Activated CD4-positive, alpha-beta T cell treated with anti-CD3 and anti-CD28 coated beads for 36 hours (primary cell): Measurements from ENCODE around the gene OR51E1. TPM values are rescaled to one million over a fixed set of nuclear protein-coding genes. Genes with fewer than 3 reads are reported as not detected.

Experiments used
- ATAC-seq: fragments of 200-7000 bp; cut with Tn5 transposase; one replicate; pipeline ENCODE4 v1.10.0; 2021; ENCODE audit warnings: mild to moderate bottlenecking, moderate library complexity
- CTCF ChIA-PET: fragments of 350-600 bp; sonication (Branson Sonifier 250); formaldehyde crosslinking; loops from one replicate; lab custom pipeline; 2021; ENCODE audit warnings: antibody characterized with exemption; lab: Charles Lee
- POLR2A ChIA-PET: fragments of 350-600 bp; sonication (Branson Sonifier 250); formaldehyde crosslinking; loops from one replicate; lab custom pipeline; 2021; ENCODE audit warnings: antibody characterized with exemption, inconsistent platforms; lab: Charles Lee
- DNase-seq: peaks from one replicate; pipeline ENCODE4 v3.0.0-alpha.2; 2020
- H3K27ac Mint-ChIP-seq: one replicate; pipeline ENCODE4 v1.8.0; 2021; ENCODE audit warnings: mixed read lengths
- H3K27me3 Mint-ChIP-seq: one replicate; pipeline ENCODE4 v1.8.0; 2021; ENCODE audit warnings: mixed read lengths
- H3K36me3 Mint-ChIP-seq: one replicate; pipeline ENCODE4 v1.8.0; 2021; ENCODE audit warnings: low read depth, mixed read lengths
- H3K4me1 Mint-ChIP-seq: one replicate; pipeline ENCODE4 v1.8.0; 2021; ENCODE audit warnings: mixed read lengths
- H3K4me3 Mint-ChIP-seq: one replicate; pipeline ENCODE4 v1.8.0; 2021; ENCODE audit warnings: mild to moderate bottlenecking, moderate library complexity, mixed read lengths
- H3K9me3 Mint-ChIP-seq: one replicate; pipeline ENCODE4 v1.8.0; 2021; ENCODE audit warnings: low read depth, mixed read lengths
- intact Hi-C, 2 experiments: fragments of 100-400 bp; cut with DNase I in 1 of 2; cut with micrococcal nuclease in 1 of 2; formaldehyde crosslinking; loops; one replicate each; pipeline versions ENCODE4 v1.14.2 to v1.15.1; 2022 to 2024; cut with DNase I, micrococcal nuclease
- total RNA-seq, 2 experiments: library from RNA; stranded (reverse); gene quantifications; one replicate each; pipeline ENCODE4 v1.2.3, GENCODE V29; 2021

Gene OR51E1
- not detected for total RNA-seq

GRCh38 chr11:4643682-4644081, at the start of gene OR51E1:
OR51E1 (plus strand) TSS chr11:4643982; CDS start chr11:4652527, 8,545 bp downstream.
- H3K27me3 Mint-ChIP-seq: peaks cover 11% of the 10 kb centered on the region
- POLR2A ChIA-PET: no interaction called here

GRCh38 chr11:4605057-4605456, 38.7 kb upstream of the OR51E1 start:
- Mint-ChIP-seq H3K4me3 (no peak overlapping the region), H3K27me3 (no peaks in the 10 kb centered on the region), H3K4me1 (peaks cover 29% of the 10 kb centered on the region), H3K27ac (no peak overlapping the region), H3K36me3 (peaks cover 17% of the 10 kb centered on the region), H3K9me3 (no peaks in the 10 kb centered on the region)
- ChIA-PET CTCF (interaction anchor here (1.8 kb wide), 1 partner anchor 32 kb away, joined by 6 read pairs; the partner anchor contains the start of gene OR51D1), POLR2A (no interaction called here)
- intact Hi-C loops: loop anchor here in 1 of 2 experiments (5.0 to 10.0 kb wide), 2 partner anchors 123 to 1020 kb away; partner anchors contain the start of genes OR52K1 and TRIM34
- DNase-seq (no peak), ATAC-seq (no peak)

More at GRCh38 chr11:4643682-4644081, at the start of gene OR51E1:
- Mint-ChIP-seq H3K27ac (no peak within 1 kb of the TSS), H3K4me1 (no peaks in the 10 kb centered on the region), H3K36me3 (no peaks in the 10 kb centered on the region), H3K4me3 (no peak within 1 kb of the TSS), H3K9me3 (no peaks in the 10 kb centered on the region)
- ATAC-seq (no peak), DNase-seq (no peak)
- intact Hi-C loops: no loop called here
- CTCF ChIA-PET: no interaction called here

GRCh38 chr11:4606231-4607015, 37.4 kb upstream of the OR51E1 start:
- Mint-ChIP-seq H3K9me3 (no peaks in the 10 kb centered on the region), H3K27ac (peak overlapping the region; percentile 90), H3K36me3 (peaks cover 9% of the 10 kb centered on the region), H3K4me1 (peaks cover 35% of the 10 kb centered on the region), H3K27me3 (no peaks in the 10 kb centered on the region), H3K4me3 (peak overlapping the region; percentile 90)
- intact Hi-C loops: loop anchor here in 1 of 2 experiments (5.0 to 10.0 kb wide), 2 partner anchors 124 to 1018 kb away; partner anchors contain the start of genes OR52K1 and TRIM34
- no peak for DNase-seq
- ATAC-seq: no peak
- ChIA-PET CTCF (interaction anchor here (0.8 to 2.3 kb wide), 2 partner anchors 11 to 21 kb away, joined by 3 to 6 read pairs; no protein-coding TSS in a partner anchor), POLR2A (no interaction called here)

- no peaks in the 10 kb centered on the region for H3K27me3 Mint-ChIP-seq
- CTCF ChIA-PET: interaction anchor here (0.9 to 2.3 kb wide), 3 partner anchors 18 to 420 kb away, joined by 3 to 6 read pairs (median 3); no protein-coding TSS in a partner anchor
- H3K4me3 Mint-ChIP-seq: peak overlapping the region; percentile 90
- peaks cover 35% of the 10 kb centered on the region for H3K4me1 Mint-ChIP-seq
- no peak for DNase-seq
- intact Hi-C loops: loop anchor here in 1 of 2 experiments (5.0 to 10.0 kb wide), 2 partner anchors 125 to 1018 kb away; partner anchors contain the start of genes OR52K1 and TRIM34
- ATAC-seq: no peak
- POLR2A ChIA-PET: no interaction called here
- H3K9me3 Mint-ChIP-seq: no peaks in the 10 kb centered on the region
- peaks cover 5% of the 10 kb centered on the region for H3K36me3 Mint-ChIP-seq
- peak overlapping the region; percentile 90 for H3K27ac Mint-ChIP-seq
These were observed 36.7 kb upstream of the OR51E1 start for GRCh38 chr11:4607096-4607495.

- POLR2A ChIA-PET: interaction anchor here (0.7 kb wide), 1 partner anchor 998 kb away, joined by 3 read pairs; no protein-coding TSS in a partner anchor
- peak within 1 kb of the TSS; percentile 90 for H3K27ac Mint-ChIP-seq
- intact Hi-C loops: loop anchor here in 1 of 2 experiments (1.0 to 10.0 kb wide), 5 partner anchors 126 to 1081 kb away; partner anchors contain the start of genes OR52K1, TRIM21, TRIM22 and TRIM34
These were observed 35.8 kb upstream of the OR51E1 start, which contains the start of gene TRIM68 for GRCh38 chr11:4607781-4608666. TRIM68 (minus strand) TSS chr11:4608231; CDS start chr11:4605504, 2,727 bp downstream.

GRCh38 chr11:4610258-4610935, 33.4 kb upstream of the OR51E1 start:
- intact Hi-C loops: no loop called here
- peak; percentile 56 for DNase-seq

More at GRCh38 chr11:4607781-4608666, 35.8 kb upstream of the OR51E1 start, which contains the start of gene TRIM68:
- H3K4me3 Mint-ChIP-seq: peak within 1 kb of the TSS; percentile 90
- H3K27me3 Mint-ChIP-seq: no peaks in the 10 kb centered on the region
- H3K9me3 Mint-ChIP-seq: no peaks in the 10 kb centered on the region
- H3K4me1 Mint-ChIP-seq: peaks cover 35% of the 10 kb centered on the region
- DNase-seq (peak; percentile 97), ATAC-seq (peak; percentile 100)
- H3K36me3 Mint-ChIP-seq: peaks cover 5% of the 10 kb centered on the region
- CTCF ChIA-PET: interaction anchor here (0.9 to 2.3 kb wide), 3 partner anchors 18 to 421 kb away, joined by 3 to 6 read pairs (median 3); no protein-coding TSS in a partner anchor

GRCh38 chr11:4611986-4612385, 31.8 kb upstream of the OR51E1 start:
- CTCF ChIA-PET: interaction anchor here (0.5 to 1.9 kb wide), 4 partner anchors 15 to 738 kb away, joined by 3 to 8 read pairs (median 4); no protein-coding TSS in a partner anchor
- Mint-ChIP-seq H3K27ac (no peak overlapping the region), H3K9me3 (no peaks in the 10 kb centered on the region), H3K36me3 (no peaks in the 10 kb centered on the region), H3K27me3 (no peaks in the 10 kb centered on the region), H3K4me3 (no peak overlapping the region), H3K4me1 (peaks cover 25% of the 10 kb centered on the region)
- POLR2A ChIA-PET: no interaction called here
- DNase-seq (no peak), ATAC-seq (no peak)
- intact Hi-C loops: no loop called here

More at GRCh38 chr11:4610258-4610935, 33.4 kb upstream of the OR51E1 start:
- H3K27me3 Mint-ChIP-seq: no peaks in the 10 kb centered on the region
- POLR2A ChIA-PET: no interaction called here
- H3K27ac Mint-ChIP-seq: peak overlapping the region; percentile 87
- no peak for ATAC-seq
- H3K36me3 Mint-ChIP-seq: no peaks in the 10 kb centered on the region
- CTCF ChIA-PET: interaction anchor here (0.7 kb wide), 1 partner anchor 850 kb away, joined by 3 read pairs; no protein-coding TSS in a partner anchor
- H3K9me3 Mint-ChIP-seq: no peaks in the 10 kb centered on the region
- peaks cover 35% of the 10 kb centered on the region for H3K4me1 Mint-ChIP-seq
- H3K4me3 Mint-ChIP-seq: peak overlapping the region; percentile 60

GRCh38 chr11:4615856-4616444, 27.8 kb upstream of the OR51E1 start:
- ATAC-seq: no peak
- CTCF ChIA-PET: no interaction called here
- POLR2A ChIA-PET: no interaction called here

GRCh38 chr11:4619514-4619913, 24.3 kb upstream of the OR51E1 start:
- ChIA-PET CTCF (no interaction called here), POLR2A (no interaction called here)
- ATAC-seq: no peak
- DNase-seq: no peak
- Mint-ChIP-seq H3K4me3 (no peak overlapping the region), H3K36me3 (no peaks in the 10 kb centered on the region), H3K9me3 (no peaks in the 10 kb centered on the region), H3K27me3 (peaks cover 12% of the 10 kb centered on the region), H3K27ac (no peak overlapping the region), H3K4me1 (no peaks in the 10 kb centered on the region)
- intact Hi-C loops: no loop called here

More at GRCh38 chr11:4615856-4616444, 27.8 kb upstream of the OR51E1 start:
- H3K9me3 Mint-ChIP-seq: no peaks in the 10 kb centered on the region
- DNase-seq: no peak
- H3K27me3 Mint-ChIP-seq: peaks cover 7% of the 10 kb centered on the region
- no peak overlapping the region for H3K27ac Mint-ChIP-seq
- no peaks in the 10 kb centered on the region for H3K4me1 Mint-ChIP-seq
- intact Hi-C loops: no loop called here
- H3K4me3 Mint-ChIP-seq: no peak overlapping the region
- H3K36me3 Mint-ChIP-seq: no peaks in the 10 kb centered on the region
